Hippocampal formation (tissue), 2 donors: Measurements from ENCODE around the gene SCARB1.

ENCODE experiments used
- DNase-seq, 2 donors: peaks; one replicate each; lab custom pipeline; 2025; lab: John Stamatoyannopoulos, UW

SCARB1 gene

GRCh38 chr12:124821252-124822200, 42.1 kb downstream of the SCARB1 start:
- DNase-seq: no peak

- no peak for DNase-seq
Measured at GRCh38 chr12:124820199-124820598, 43.5 kb downstream of the SCARB1 start.

GRCh38 chr12:124819525-124819924, 44.1 kb downstream of the SCARB1 start:
- no peak for DNase-seq

- DNase-seq: no peak
Measured at GRCh38 chr12:124819080-124819479, 44.6 kb downstream of the SCARB1 start.

GRCh38 chr12:124817076-124818000, 46.3 kb downstream of the SCARB1 start:
- no peak for DNase-seq

GRCh38 chr12:124816295-124816854, 47.3 kb downstream of the SCARB1 start:
- no peak for DNase-seq

GRCh38 chr12:124814741-124815613, 48.7 kb downstream of the SCARB1 start:
- peak in 1 of 2 donors; percentile 17 for DNase-seq

GRCh38 chr12:124813782-124814181, 49.9 kb downstream of the SCARB1 start:
- DNase-seq: no peak

GRCh38 chr12:124812979-124813378, 50.7 kb downstream of the SCARB1 start:
- DNase-seq: no peak

- DNase-seq: no peak
Measured at GRCh38 chr12:124812356-124812755, 51.3 kb downstream of the SCARB1 start.

GRCh38 chr12:124811633-124812032, 52.0 kb downstream of the SCARB1 start:
- no peak for DNase-seq

GRCh38 chr12:124809878-124810277, 53.8 kb downstream of the SCARB1 start:
- no peak for DNase-seq

GRCh38 chr12:124809391-124809790, 54.3 kb downstream of the SCARB1 start:
- DNase-seq: no peak

- no peak for DNase-seq
Measured at GRCh38 chr12:124808272-124808671, 55.4 kb downstream of the SCARB1 start.

GRCh38 chr12:124805876-124806668, 57.6 kb downstream of the SCARB1 start:
- DNase-seq: no peak

GRCh38 chr12:124805050-124805449, 58.6 kb downstream of the SCARB1 start:
- DNase-seq: no peak

GRCh38 chr12:124804011-124804621, 59.5 kb downstream of the SCARB1 start:
- no peak for DNase-seq

GRCh38 chr12:124802361-124802760, 61.3 kb downstream of the SCARB1 start:
- DNase-seq: no peak

- no peak for DNase-seq
Measured at GRCh38 chr12:124800506-124800905, 63.2 kb downstream of the SCARB1 start.

- no peak for DNase-seq
Measured at GRCh38 chr12:124797321-124797720, 66.3 kb downstream of the SCARB1 start.
